HG03095 (cell line): ENCODE results near the gene GABRB2.
A peak's percentile ranks its signal among the peaks of the same experiment; 100 is the strongest.
"Not testable (repeated sequence)": the region's sequence is repeated elsewhere in the genome, so short reads cannot be mapped to it uniquely, and the experiment has no call there.

ENCODE experiments used
- ATAC-seq: cut with Tn5 transposase; IDR thresholded peaks from one replicate; pipeline ENCODE4 v1.9.1; 2021; ENCODE audit warnings: moderate library complexity; ENCODE audit not compliant: unreplicated experiment

The GABRB2 gene

GRCh38 chr5:161305601-161306000 is 240.9 kb downstream of the GABRB2 start:
- no peak for ATAC-seq

DNA sequence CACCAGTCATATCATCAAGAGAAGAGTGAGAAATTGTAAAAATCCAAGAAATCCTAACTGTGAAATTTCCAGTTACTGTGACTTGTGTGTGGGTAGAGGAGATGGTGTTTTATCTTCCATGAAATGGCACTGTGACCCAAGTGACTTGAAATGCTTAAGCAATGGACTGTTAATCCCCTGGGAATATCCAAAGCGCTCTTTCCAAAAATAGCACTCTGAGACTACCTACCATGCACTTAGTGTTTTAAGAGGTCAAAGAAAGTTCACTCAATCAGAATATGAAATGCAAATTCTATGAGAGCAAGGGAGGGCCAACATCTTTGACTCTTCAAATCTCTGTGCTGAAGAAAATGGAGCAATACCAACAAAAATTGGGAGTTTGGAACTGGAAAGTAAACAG is 244.0 kb downstream of the GABRB2 start:
- no peak for ATAC-seq

DNA sequence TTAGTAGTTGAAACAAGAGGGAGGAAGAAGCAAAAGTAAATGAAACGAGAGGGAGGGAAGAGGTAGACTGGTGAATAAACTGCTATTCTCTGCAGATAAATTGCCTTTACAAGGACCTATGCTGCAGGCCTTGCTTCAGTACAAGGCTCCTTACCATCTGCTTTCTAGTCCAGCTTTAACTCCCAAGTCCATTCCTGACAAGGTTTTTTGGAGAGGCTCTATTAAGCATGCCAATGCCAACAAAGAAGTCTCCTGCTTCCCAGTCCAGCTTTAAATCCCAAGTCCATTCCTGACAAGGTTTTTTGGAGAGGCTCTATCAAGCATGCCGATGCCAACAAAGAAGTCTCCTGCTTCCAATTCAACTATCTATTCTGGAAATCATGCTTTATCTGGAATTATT is 244.9 kb downstream of the GABRB2 start:
- ATAC-seq: no peak

DNA sequence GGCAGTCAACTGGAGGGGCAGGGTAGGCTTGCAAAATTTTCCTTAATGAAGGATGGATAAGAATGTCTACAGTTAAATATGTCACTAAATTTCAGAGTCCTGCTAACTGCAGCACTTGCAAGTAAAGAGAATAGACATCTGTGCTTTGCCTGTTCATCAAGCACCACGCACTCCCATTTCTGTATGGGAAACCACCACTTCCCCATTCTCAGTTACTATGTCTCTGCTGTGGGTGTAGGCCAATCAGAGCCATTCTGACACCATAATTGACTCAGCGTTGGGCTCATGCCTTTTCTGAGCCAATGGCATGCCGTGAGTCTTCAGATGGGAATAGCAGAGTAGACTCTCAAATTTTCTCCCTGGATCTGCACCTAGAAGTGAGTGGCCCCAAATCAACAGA is 247.5 kb downstream of the GABRB2 start:
- peak; percentile 97 for ATAC-seq

DNA sequence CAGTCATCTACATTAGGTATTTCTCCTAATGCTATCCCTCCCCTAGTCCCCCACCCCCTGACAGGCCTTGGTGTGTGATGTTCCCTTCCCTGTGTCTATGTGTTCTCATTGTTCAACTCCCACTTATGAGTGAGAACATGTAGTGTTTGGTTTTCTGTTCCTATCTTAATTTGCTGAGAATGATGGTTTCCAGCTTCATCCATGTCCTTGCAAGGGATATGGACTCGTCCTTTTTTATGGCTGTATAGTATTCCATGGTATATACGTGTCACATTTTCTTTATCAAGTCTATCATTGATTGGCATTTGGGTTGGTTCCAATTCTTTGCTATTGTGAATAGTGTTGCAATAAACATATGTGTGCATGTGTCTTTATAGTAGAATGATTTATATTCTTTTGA is 249.1 kb downstream of the GABRB2 start:
- not testable (repeated sequence) for ATAC-seq

- no peak for ATAC-seq
These were observed 250.7 kb downstream of the GABRB2 start for GRCh38 chr5:161295721-161296250.

DNA sequence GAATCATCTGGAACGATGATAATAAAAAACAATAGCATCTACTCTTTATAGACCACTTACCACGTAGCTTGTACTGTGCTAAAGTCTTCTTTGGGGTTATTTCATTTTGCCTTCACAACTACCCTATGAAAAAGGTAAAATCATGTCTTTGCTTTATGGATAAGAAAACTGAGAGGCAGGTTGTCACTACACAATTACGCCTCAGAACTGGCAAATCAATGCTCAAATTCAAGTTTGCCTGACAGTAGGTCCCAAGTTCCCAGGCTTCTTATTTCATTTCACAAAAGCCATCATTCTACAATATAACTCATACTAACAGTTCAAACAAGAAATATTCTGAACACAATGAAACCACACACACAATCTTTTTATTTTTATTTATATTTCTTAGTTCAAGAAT is 258.5 kb downstream of the GABRB2 start:
- no peak for ATAC-seq

GRCh38 chr5:161287436-161287835 is 259.1 kb downstream of the GABRB2 start:
- no peak for ATAC-seq

- peak; percentile 98 for ATAC-seq
These were observed 260.4 kb downstream of the GABRB2 start for GRCh38 chr5:161286066-161286655.

- no peak for ATAC-seq
These were observed 262.1 kb downstream of the GABRB2 start for GRCh38 chr5:161284445-161284844.

DNA sequence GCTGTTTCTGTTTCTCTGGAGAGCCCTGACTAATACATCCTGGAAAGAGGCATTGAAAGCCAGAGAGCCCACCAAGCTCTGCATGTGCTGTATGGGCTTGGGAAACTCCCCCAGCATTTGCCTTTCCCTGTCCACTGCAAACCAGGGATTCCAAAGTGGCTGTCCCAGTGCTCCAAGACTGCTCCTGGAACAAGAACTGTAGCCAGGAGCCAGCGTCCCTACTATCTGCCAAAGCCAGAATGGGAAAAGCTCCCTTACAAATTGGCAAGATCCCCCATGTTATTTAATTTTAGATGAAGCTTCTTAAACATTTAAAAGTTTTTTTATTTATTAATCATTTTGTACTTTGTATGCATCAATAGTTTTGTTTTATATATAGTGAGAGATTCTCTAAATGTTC is 263.2 kb downstream of the GABRB2 start:
- ATAC-seq: no peak

GRCh38 chr5:161278739-161279660 is 267.5 kb downstream of the GABRB2 start:
- ATAC-seq: no peak

DNA sequence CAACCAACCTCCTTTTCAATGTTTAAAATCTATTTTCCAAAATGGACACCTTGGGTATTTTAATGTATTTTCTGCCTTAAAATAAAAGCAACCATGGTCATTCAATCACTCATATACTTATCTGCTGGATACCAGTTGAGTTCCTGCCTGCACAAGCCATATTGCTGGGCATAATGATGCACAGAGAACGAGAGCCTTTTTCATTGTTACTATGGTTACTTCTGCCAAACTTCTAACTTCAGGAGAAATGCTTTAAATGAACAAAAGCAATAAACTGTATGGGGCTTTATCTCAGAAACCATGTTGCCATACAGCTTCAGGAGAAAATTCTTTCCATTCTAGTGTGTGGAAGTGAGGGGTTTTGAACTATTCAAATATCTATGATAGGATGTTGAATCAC is 269.5 kb downstream of the GABRB2 start:
- no peak for ATAC-seq

DNA sequence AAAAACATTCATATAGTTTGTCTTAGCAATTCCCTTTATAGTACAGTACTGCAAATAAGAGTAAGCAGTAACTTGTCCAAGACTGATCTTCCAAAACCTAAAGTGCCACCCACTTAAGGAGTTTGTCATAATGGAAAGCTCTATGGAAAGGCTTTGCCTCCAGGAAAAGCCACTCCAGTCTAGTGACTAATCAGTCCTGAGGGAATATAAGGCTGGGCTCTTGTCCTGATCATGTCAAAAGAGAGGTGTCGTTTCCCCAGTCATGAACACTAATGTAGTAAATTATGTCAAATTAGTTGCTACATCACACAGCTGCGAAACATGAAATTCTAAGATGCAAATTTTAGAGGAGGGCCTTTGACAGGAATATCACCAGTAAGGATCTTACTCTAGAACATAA is 271.6 kb downstream of the GABRB2 start:
- ATAC-seq: no peak

DNA sequence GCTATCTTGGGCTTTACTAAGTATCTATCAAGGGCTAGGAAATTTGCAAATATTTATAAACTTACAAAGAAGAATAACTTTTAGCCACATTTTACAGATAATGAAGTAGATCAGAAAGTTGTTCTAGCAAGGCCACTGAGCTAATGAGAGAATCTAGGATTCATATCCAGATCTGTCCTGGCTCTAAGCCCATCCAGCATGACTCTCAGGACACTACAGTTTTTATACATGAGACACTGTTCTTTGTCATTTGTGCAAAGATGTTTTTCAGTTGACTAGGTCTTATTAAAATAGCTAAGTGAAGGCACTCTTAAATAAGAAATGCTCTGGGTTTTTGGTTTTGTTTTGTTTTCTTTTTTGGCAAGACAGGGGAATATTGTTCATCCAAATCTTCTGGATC is 273.1 kb downstream of the GABRB2 start:
- no peak for ATAC-seq

DNA sequence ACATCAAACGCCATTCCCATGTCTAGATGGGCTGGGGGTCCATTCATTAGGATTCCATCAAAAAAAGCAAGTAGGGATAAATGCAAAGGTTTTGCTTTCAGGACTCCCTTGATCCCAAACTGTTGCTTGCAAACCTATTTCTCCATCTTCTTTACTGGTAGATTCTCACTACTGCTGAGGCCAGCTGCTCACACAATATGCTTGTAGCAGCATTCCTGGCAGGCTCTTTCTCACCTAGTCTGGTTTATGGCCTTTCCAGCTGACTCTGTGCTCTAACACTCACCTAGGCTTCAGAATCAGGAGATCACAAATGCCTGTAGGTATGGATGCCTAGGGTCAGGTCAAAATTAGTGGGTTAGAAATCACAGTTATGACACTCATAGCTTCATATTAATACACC is 274.7 kb downstream of the GABRB2 start:
- ATAC-seq: no peak

DNA sequence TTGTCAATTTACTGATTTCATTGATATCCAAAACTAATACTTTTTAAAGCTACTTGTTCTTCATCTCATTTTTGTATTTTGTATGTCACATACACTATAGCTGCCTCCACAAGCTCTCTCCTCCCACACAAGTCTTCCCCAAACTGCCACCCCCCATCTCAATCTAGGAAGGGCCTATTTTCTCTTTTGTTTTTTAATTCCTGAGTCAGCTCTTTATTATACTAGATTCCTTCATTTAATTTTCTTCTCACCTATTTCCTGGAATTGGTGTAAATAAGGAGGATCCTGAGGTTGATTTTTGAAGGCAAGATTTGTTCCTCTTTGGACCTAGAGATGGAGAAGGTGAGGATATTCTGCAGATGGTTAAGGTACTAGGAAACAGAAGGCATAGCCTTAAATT is 277.4 kb downstream of the GABRB2 start:
- no peak for ATAC-seq

DNA sequence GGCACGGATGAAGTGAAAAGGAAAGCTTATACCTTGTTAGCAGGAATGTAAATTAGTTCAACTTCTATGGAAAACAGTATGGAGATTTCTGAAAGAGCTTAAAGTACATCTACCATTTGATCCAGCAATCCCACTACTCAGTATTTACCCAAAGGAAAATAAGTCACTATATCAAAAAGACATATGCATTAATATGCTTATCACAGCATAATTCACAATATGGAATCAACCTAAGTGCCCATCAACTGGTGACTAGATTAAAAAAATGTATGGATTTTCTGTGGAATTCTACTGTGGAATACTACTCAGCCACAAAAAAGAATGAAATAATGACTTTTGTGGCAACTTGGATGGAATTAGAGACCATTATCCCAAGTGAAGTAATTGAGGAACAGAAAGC is 279.6 kb downstream of the GABRB2 start:
- ATAC-seq: no peak

- ATAC-seq: no peak
These were observed 281.5 kb downstream of the GABRB2 start for GRCh38 chr5:161265006-161265405.

DNA sequence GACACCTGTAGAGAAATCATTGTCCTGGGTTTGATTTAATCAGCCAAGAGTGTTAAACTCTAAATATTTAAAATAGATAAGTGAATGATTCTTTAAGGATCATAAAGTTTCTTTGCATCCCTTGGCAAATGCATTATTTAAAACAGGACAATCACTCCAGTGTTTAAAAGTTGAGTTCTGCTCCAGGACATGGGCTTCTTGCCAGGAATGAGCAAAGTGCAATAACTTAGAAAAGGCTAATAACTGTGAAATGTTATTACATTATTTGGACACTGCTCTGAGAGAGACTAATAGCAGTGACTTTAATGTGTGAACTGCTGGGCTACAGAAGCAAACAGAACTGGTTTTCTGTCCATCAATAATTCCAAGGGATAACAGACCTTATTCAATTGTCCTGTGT is 283.3 kb downstream of the GABRB2 start:
- no peak for ATAC-seq

DNA sequence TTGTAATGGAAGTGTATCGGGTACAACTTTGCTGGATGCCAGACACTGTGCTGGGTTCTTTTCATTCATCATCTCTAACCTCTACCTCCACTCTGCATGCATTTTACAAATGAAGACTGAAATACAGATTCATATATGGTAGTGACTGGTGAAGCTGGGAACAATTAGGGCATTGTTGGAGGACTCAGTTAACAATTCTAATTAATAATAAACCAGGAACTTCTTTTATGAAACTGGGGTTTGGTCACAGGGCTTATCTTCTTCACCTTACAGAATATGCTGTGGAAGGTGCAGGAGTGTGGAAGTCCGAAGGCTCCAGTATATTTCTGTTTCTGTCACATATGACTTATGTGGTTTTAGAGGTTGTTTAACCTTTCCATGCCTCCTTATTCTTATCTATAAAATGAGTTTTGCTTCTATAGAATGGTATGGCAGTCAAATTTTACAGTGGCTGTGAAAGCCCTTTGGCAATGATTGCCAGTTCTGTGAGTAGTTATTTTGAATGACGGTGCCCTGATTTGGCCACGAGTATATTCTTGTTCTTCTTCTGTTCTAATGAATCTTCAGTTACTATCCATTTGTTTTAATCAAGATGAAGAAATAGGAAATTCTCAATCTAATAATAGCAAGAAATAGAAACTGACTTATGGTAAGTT is 284.7 kb downstream of the GABRB2 start:
- no peak for ATAC-seq

DNA sequence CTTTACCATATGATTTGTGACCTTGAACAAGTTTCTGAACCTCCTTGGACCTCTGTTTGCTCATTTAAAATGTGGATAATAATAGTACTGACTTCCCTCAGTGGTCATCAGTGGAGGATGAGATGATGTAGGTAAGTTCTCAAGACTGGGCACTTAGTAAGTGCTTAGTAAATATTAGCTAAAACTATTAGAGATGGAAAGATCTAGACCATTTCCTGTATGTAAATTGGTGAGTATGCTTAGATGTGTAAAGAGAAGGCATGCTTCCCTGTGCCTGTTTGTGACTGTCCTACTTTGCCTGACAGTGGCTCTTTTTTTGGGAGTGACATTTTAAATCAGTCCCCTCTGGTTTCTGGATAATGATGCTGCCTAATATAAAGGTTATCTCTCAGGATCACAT is 288.1 kb downstream of the GABRB2 start:
- peak; percentile 56 for ATAC-seq
